NAMALWA (cell line): Measurements from ENCODE around the gene ILKAP.

ENCODE experiments used
- DNase-seq: peaks from one replicate; pipeline ENCODE4 v3.0.0-alpha.2; 2015; ENCODE audit warnings: low spot score

ILKAP gene, protein sequence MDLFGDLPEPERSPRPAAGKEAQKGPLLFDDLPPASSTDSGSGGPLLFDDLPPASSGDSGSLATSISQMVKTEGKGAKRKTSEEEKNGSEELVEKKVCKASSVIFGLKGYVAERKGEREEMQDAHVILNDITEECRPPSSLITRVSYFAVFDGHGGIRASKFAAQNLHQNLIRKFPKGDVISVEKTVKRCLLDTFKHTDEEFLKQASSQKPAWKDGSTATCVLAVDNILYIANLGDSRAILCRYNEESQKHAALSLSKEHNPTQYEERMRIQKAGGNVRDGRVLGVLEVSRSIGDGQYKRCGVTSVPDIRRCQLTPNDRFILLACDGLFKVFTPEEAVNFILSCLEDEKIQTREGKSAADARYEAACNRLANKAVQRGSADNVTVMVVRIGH

DNA sequence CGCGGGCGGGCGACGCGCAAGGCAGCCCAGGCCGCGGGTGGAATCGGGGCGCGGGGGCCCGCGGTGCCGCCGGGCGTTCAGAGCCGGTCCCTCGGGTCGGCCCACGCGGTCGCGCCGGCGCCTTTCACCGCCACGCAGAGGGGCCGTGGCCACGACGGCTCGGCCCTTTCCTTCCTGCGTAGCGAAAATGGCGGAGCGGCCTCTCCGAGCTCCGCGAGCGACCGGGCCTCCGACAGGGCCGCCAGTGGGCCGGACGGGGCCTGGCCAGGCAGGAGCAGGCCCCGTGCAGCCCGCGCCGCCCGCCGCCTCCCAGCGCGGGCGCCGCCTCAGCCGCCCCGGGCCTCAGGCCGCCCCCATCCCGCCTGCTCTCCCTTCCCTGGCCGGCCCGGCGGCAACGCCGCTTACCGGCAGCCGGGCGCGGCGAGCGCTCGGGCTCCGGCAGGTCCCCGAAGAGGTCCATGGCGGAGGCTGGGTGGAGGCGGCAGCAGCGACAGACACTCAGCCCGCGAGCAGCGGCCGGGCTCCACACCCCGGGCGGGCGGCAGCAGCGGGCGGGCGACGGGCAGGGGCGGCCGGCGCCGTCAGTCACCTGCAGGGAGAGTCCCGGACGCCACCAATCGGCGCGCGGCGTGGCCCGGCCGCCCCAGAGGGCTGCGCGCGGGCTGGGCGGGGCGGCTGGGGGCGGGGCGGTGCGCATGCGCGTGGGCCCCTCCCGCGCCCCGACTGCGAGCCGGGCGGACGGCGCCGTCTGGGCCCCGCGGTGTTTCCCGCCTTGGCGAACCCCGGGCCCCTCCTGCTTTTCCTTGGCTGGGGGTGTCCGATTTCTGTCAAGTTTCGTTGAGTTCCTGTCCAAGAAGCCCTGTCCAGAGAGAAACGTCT lies at the start of gene ILKAP:
Gene ILKAP, minus strand, starts transcription at position 602 of the 879 bp plus-strand sequence. Its CDS starts 142 bp downstream, at position 460.
- peak; percentile 80 for DNase-seq

DNA sequence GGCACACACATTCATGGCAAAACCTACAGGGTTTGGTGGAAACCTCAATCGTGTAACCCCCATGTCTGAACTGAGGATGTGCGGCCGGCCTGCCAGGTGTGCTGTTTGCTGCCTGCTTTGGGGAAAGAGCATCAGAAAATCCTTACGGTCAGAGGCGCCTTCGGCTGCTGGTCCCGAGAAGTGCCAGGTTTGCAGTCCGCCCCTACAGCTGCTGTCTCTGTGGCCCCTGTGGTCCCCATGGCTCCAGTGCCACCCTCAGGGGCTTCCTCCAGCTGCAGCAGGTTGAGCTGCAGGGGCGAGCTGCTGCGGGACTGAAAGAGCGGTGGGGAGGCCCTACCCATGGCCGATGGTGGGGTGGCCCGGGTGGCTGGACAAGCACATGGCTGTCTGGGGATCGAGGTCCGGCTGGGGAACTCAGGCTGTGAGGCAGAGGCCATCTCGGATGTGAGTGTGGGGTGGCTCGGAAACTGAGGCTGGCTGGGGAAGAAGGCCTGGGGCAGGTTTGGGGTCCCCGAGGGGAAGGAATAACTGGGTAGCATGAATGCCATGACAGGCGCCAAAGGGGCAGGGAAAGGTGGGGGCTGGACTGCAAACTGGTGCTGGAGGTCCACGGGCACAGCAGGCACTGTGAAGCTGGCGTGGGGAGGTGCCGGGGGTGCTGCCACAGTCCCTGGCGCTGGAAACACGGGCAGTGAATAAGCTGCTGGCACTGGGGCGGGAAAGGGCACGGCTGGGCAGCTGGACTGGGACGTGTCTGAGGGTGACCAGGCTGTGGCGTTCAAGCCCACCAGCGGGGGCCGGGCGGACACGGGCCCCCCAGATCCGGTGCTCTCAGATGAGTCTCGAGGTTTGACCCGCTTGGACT lies 49.5 kb upstream of the ILKAP start:
- DNase-seq: no peak

DNA sequence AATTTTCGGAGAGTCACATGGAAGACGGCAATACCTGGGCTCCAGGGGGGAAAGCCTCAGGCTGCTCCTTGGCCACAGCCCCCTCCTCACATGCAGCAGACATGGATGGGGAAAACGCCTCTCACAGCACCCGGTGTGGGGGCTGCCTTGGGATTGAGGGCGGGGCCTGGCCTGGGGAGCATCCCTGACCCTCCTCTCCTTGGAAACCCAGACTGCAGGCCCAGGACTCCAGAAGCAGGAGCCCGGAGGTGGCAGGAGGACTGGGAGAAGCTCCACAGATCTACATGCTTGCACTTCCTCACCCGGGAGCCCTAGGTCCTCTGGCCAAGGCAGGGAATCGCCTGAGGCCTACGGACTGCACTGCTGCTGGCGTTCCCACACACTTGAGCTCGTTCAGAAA lies 48.5 kb upstream of the ILKAP start:
- DNase-seq: no peak

DNA sequence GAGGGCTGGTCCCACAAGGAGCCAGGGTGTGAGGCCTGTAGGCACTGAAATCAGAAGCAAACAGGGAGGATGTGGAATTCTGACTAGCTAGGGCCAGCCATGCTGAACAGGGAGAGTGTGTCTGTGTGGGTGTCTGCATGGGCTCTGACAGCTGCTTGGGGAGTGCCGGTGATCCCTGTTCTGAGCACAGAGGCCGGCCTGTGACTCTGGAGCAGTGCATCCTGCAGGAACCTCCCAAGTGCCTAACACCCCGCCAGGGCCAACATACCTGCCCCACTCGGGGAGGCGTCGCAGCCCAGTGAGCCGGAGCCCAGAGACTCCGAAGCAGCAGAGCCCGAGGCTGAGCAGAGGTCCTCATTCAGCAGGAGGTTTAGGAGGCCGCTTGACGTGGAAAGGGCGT lies 47.8 kb upstream of the ILKAP start:
- DNase-seq: no peak

DNA sequence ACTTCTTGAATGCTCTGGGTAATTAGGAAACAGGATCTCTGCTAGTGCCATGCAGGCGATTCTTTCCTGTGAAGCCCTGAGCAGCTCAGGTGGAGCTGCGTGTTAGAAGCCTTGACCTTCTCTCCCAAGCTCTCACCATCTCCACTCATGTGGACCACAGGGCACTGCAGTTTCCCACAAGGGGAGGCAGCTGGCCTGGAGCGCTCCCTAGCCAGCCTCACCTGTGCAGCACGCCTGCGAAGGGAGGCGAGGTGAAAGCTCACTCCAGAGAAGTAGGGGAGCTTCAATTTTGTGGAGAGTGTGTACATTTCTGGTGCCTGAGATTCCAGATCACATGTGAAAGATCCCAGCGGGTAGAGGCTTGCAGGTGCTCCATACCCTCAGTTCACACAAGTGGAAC lies 47.4 kb upstream of the ILKAP start:
- DNase-seq: no peak

DNA sequence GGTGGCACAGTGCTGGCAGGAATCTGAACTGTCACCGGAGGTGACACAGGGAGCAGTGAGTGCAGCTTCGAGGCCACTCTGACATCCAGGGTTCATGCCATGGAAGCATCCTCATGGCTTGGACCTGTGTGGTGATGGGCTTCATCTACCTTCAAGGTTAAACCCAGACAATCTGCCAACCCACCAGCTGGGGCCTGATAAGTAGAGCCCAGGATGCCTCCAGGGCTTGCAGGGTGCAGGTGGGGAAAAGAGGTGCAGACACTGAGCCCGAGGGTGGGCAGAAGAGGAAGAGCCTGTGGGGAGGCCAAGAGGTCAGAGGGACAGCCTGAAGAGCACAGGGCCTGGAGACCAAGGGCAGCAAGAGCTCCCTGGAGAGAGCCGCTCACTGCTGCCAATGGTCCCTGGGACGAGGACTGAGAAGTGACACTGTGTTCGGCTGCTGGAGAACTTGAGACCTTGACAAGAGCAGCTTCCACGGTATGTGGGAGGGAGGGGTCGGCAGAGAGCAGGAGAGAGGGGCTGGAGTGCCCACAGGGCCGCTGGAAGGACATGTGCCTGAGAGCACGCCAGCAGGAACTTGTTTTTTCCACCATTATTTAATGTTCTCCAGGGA lies 44.5 kb upstream of the ILKAP start:
- DNase-seq: no peak

DNA sequence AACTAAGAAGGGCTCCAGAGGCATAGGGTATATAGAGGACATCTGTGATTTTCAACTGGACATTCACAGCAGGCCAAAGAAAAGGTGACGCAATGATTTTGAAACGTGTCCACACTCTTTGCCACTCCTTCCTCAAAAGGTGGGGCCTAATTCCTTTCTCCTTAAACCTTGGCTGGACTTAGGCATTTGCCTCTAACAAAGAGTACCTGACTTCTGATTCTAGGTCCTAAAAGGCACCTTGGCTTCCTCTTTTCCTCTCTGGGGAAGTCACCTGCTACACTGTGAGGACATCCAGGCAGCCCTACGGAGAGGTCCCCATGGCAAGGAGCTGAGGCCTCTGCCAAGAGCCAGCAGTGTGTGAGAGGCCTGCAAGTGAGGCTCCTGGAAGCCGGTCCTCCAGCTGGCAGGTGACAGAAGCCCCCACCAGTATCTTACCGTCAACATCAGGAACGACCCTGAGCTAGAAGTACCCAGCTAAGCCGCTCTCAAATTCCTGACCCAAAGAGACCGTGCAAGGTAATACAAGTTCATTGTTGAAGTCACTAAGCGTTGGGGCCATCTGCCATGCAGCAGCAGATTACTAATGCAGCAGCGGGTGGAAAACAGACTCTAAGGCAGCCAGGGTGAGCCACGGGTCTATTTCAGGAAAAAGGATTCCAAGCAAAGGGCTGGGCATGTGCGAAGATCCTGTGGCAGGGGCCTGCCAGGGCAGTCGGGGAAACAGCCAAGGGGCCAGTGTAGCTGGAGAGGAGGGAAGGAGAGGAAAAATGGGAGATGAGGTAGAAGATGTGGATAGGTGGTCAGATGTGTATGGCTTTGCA lies 43.7 kb upstream of the ILKAP start:
- no peak for DNase-seq

DNA sequence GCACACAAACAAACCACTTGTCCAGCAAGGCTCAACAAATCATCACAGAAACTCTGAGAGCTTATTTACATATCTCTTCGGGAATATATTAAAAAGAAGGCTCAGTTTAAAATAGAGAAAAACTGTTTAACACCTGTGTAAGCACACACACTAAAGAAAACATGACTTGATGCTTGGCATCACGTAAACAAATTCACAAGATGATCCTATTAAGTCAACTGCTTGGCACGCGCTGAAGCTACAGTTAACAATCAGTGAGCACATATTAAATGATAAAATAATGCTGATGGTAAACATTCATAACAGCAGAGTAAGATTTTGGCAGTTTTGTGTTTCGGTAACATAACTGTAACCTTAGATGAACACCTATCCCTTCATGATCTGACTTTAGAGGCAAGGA lies 40.7 kb upstream of the ILKAP start:
- DNase-seq: no peak

DNA sequence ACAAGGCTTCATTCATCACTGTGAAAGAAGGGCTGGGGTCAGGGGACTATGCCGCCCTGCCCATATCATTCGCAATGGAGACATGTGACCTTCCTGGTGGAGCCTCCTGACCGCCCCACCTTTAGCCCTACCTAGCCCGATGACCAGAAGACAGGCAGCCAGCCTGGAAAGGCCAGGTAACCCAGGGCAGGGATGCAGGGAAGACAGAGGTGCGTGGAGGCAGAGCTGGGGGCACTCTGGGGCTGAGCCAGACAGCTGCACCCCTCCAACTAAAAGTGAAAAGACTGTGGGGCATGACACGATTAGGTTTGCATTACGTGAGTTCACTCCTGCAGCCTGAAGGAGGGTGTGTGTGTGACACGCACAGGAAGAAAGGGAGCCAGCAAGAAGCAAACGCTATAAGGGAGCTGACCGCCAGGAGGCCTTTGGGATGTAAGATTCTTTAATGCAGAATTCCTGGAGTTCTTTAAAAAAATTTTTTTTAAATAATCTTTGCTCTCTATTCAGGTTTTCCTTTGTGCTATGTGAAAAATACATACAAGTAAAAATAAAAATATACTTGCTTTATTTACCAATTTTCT lies 40.1 kb upstream of the ILKAP start:
- no peak for DNase-seq

DNA sequence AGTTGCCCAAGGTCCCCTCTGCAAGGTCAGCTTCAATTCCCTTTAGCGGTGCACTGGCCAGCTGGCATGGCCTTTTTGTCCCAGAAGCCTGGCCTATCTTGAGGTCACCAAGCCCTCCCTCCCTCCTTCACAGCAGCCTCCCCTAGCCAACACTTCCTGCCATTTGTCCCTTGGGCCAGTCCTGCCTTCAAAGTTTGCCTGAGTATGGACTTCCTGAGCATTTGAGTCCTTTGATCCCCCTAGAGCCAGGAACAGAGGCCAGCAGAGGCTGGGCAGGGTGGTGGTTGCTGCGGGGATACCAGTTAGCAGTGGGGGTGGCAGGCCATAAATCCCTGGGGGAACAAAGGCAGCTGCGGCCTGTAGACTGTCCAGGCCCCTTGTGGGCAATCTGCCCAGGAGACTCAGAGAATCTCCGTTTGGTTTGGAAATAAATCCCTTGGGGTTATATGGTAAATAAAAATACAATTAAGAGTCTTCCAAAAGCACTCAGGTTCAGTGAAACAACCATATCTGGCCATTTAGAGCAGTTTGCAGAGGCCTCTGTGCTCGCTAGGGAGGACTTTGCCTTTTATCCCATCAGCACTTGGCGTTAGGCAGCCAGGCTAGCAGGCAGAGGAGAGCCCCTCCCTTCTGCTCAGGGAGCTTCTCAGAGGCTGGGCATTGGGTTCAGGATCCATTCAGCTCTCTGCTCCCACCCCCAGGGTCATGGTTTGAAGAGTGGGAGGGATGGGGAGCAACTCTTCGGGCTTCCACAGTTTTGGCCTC lies 39.4 kb upstream of the ILKAP start:
- no peak for DNase-seq

DNA sequence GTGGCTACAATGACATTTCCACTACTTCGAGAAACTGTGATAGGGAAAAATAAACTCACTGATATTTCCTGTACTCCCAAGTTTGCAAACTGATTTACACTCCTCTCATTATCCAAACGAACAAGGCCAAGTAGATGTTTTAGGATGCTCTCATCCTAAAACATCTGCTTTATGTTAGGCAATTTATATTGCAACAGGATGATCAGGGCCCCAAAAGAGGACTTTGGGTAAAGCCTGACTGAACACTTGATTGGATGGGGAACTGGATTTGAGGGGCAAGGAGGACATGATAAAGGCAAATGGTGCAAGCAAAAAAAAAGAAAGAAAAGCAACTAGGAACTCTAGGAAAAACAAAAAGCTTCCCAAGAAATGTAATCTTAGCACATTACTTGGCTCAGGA lies 38.5 kb upstream of the ILKAP start:
- no peak for DNase-seq

DNA sequence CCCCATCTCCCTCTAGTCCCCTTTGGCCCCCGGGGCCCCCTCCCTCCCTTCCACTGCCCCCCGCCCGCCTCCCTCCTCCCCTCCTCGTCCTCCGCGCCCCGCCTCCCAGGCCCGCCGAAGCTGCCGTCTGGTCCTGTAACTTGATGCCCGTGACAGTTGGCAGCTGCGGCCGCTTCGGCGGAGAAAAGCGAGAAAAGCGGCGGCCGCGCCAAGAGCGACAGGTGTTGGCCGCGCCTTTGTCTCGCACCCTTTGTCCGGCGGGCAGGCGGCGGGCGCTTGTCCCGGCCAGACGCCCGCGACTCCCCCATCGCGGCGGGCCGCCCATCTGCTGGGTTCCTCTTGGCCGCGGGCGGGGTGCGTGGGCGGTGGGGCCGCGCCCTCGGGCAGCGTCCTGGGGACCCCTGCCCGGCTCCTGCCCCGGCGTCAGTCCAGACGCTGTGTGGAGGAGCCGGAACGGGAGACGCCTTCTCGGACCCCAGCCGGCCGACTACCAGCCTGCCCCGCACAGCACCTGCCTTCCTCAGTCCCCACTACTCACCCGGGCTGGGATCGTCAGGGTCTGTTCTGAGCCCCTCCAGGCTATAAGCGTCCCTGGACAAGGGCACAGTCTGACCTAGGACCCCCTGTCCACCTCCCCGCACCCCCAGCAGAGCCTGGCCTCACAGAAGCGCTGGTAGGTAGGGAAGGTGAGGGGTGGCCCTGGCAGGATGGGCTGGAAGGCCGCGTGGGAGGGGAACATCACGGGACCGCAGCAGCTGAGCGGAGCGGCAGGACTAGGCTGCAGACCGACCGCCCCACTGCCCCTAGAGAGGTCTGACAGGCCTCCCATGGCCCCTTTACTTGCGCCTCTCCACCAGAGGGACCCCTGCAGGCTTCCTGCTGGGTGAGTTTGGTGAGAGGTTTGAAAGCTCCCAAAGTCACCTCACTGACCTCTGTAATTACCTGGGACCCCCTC lies 37.5 kb upstream of the ILKAP start:
- DNase-seq: peak; percentile 35

DNA sequence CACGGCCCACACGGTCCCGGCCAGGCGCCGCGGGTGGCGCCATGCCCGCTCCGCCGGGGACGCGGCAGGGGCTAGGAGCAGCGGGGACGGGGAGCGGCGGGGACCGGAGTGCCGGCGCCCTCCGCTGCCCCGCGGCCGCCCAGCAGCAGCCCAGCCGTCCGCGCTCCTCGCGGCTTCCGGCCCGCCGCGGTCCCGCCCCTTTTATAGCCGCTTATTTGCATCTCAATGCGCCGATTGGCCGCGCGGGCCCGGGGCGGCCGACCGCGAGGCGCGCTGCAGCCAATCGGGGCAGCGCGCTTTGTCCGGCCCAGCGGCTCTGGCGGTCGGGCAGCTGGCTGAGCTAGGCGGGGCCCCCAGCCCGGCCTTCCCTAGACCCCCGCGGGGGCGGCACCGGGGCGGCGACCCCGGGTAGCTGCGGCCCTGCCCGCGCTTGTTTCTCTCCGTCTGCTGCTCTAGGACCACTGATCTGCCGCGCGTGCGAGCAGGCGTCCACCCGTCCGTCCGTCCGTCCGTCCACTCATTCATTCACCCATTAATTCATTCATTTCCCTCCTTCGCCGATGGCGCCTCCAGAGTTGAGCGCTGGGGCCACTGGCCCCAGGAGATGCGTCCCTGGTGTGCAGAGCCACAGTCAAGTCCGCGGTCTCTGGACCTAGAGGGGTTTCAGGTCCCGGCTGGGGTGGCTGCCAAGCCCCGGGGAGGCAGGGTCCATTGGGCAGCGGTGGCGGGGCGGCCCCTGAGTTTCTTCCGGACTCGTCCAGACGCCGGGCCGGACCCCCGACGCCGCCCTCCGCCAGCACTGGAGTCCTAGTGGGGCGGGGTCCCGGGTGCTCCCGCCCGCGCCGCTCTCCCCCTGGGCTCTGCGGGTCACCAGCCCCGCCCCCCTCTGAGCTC lies 36.6 kb upstream of the ILKAP start, which contains the start of gene HES6:
Gene HES6, minus strand, starts transcription at position 176 of the 894 bp plus-strand sequence. Its CDS starts 133 bp downstream, at position 43.
- peak; percentile 83 for DNase-seq

DNA sequence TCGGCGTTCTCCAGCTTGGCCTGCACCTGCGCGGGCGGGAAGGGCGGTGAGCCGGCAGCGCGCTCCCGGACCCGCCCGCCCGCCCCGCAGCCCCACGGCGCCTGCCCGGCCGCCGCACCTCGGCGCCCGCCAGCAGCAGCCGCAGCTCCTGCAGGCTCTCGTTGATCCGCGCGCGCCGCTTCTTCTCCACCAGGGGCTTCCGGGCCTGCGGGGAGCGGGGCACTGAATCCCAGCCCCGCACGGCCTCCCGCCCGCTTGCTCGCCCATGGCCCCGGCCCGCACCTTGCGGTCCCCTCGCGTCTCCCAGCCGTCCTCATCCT lies 36.0 kb upstream of the ILKAP start:
- peak; percentile 52 for DNase-seq

DNA sequence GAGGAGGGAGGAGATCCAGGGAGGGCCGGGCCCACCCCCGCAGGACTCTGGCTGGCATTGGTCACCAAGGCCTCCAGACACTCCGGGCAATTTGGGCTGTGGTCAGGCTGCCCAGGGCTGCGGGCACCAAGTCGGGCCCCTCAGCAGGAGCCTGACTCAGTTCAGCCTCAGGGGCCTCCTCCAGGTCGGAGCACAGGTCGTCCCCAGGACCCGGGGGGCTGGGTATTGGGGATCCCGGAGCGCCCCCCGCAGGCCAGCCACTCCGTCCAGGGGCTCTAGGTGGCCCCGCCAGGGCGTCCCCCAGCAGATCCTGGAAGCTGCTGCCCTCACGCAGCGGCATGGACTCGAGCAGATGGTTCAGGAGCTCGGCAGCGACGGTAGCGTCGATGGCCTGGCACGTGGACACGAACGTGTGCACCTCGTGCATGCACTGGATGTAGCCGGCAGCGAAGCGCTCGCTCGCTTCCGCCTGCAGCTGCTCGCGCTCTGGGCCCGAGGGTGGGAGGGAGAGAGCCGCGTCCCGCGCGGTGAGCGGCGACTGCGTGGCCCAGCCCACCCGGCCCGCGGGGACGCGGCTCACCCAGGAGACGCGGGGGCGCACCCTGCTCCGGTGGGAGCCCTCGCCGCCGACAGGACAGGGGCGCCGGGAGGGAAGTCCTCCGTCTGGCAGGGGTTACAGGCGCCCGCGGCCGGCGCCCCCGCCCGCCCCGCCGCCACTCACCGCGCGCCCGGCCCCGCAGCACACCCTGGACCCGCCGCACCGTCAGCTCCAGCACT lies 35.5 kb upstream of the ILKAP start:
- DNase-seq: no peak

DNA sequence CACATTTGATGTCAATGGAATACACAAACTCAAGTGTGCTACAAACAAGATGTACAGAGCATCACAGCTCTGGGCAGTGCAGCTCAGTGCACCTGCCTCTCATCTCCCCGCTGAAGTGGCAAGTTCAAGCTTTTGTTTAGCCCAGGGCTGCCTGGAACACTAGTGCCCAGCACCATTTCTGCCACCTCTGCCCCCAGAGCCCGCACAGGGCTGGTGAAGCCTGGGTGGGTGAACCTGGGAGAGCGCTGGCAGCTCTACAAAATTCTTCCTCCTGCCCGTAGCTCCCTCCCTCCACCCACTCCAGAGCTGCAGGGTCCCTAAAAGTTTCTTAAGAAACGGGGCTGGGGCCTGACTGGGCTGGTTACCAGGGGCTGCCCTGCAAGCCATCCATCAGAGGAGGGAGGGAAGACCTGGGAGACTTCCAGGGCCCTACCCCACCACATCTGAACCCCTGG lies 34.8 kb upstream of the ILKAP start:
- DNase-seq: no peak
